GM12801 (cell line): Measurements from ENCODE around the gene OR9K2.

ENCODE experiments used
- TF ChIP-seq, protein P1 (sequence below): IDR thresholded peaks from one replicate; pipeline ENCODE4 v1.5.1; 2011; ENCODE audit warnings: control low read depth; ENCODE audit not compliant: insufficient read length; ENCODE audit errors: extremely low read depth

The OR9K2 gene, protein sequence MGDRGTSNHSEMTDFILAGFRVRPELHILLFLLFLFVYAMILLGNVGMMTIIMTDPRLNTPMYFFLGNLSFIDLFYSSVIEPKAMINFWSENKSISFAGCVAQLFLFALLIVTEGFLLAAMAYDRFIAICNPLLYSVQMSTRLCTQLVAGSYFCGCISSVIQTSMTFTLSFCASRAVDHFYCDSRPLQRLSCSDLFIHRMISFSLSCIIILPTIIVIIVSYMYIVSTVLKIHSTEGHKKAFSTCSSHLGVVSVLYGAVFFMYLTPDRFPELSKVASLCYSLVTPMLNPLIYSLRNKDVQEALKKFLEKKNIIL

DNA sequence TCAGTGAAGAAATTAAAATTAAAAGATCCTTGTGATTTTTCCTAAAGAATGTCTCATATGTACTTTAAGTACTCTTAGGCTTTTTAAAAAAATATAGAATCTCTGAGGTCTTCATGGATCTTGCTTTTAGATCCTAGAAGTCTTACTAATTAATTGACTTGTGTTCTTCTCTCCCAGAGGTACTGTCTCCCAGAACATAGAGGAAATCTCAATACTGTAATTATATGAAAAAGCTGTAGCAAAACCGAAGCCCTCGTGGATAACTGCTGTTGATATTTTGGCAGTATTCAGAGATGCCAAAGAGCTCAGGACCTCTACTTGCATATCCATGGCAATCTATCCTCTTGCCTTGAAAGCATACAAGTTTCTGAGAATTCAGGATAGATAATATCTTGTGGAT is at the start of gene OR9K2:
TSS of gene OR9K2 (plus strand) at position 301 of the 400 bp plus-strand sequence. CDS start 3,429 bp downstream, outside the sequence.
- TF ChIP-seq, protein P1, sequence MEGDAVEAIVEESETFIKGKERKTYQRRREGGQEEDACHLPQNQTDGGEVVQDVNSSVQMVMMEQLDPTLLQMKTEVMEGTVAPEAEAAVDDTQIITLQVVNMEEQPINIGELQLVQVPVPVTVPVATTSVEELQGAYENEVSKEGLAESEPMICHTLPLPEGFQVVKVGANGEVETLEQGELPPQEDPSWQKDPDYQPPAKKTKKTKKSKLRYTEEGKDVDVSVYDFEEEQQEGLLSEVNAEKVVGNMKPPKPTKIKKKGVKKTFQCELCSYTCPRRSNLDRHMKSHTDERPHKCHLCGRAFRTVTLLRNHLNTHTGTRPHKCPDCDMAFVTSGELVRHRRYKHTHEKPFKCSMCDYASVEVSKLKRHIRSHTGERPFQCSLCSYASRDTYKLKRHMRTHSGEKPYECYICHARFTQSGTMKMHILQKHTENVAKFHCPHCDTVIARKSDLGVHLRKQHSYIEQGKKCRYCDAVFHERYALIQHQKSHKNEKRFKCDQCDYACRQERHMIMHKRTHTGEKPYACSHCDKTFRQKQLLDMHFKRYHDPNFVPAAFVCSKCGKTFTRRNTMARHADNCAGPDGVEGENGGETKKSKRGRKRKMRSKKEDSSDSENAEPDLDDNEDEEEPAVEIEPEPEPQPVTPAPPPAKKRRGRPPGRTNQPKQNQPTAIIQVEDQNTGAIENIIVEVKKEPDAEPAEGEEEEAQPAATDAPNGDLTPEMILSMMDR: no peak

DNA sequence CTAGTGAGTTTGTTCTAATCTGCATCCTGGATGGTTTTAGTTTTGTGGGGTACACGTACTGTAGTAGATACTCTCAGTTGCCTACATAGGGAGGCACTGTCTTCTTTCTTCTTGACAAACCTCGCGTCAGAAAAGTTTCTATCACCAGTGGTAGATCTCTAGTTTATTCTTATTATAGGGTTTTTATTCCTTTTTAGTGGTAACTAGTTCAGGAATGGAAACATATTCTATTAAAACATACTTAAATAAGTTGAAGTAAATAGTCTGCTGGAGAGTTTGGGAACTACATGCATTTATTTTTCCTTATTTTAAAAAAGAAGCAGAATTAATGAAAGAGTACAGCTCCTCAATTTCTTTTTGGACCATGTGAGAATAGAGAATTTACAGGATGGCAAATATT is 33.6 kb upstream of the OR9K2 start:
- TF ChIP-seq, protein P1: no peak

DNA sequence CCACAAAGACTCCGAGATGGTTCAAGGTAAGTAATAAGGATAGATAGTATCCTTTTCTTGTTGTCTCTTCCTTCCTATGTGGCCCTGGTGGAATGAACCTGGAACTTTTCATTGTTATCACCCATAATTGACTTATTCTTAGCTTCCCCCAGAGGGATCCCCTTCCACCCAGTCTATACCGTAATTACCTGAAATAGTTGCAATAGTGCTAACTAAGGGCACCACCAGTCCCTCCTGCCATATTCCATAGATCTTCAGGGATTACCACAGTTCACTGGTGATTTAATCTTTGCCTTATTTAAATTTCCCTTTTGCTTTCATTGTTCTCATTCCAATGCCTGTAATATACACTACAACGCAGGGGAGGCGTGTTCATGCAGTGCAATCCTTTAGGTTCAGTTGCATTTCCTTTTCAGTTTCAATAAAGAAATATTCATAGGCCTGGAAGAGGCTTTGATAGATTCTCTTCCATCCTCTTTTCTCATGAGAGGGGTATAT is 13.8 kb upstream of the OR9K2 start:
- TF ChIP-seq, protein P1: no peak

DNA sequence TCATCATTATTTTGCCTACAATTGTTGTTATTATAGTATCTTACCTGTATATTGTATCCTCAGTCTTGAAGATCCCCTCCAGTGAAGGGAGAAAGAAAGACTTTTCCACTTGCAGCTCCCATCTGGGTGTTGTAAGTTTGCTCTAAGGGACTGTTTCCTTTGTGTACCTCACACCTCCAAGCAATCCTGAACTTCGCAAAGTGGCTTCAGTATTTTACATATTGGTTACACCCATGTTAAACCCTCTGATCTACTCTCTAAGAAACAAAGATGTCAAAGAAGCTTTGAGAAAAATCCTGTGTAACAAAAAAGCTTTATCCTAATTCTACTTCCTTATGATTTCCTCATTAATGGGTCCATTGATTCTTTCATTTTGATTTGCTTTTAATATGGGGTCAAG is 10.1 kb upstream of the OR9K2 start:
- TF ChIP-seq, protein P1: no peak

DNA sequence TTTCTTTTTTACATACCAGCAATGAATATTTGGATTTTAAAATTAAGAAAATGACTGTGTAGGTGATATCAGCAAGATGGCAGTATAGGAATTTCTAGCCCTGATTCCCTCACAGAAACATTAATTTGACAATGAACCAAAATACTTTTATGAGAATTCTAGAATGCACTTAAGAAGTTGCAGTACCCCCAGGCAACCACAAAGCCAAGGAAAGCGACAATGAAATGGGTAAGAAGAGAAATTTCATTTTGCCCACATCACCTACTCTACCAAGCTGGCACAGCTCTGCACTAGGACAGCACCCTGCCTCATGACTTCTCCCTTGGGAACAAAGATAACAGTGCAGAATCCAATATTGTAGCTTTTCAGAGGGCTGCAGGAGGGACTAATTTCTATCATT is 6.6 kb downstream of the OR9K2 start:
- TF ChIP-seq, protein P1: no peak

DNA sequence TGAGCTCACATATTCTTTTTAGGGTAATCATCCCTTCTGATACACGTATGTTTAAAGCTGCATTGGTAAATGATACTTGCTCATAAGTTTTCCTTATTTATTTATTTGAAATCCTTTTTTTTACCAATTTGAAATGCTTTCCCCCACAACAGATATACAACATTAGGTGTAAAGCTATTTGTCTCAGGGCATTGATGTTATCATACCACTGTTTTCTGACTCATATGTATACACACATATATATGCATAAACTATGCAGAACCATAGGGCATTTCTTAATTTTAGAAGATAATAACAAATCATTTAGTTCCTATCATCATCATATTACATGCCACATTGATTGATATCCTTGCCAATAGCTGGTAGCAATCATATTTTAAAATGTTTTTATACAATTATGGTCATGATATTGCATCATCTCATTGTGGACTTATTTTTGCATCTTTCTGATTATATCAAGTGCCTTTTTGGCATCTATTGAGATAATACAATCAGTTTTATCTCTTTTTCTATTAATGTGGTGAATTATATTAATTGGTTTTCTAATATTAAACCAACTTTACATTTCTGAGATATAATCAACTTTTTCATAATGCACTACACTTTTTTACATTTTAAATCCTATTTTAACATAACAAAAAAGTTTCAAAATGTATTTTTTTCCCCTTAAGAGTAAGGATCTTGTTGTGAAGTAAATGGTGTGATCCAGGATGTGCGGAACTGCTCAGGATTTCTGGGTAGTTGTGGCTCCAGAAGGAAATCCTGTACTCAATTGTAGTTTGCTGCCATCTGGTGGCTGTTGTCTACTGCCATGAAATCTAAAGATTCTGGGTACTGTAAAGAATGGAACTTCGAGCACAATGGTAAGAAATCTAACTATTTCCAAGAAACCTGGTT is 16.7 kb downstream of the OR9K2 start:
- TF ChIP-seq, protein P1: no peak

DNA sequence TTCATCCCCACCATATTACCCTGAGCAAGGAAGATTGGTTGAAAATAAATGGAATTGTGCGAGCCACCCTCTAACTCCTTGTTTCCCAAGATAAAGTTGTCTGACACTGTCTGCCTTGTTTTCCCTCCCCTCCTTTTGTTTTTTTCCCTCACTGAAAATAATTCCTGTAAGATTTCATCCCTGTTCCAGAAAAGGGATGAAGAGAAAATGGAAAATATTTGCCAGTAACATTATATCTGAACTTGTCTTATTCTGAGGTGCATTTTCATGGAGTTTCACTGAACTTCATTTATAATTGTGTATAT is 17.3 kb downstream of the OR9K2 start:
- TF ChIP-seq, protein P1: no peak
